Measurements from ENCODE around the gene RCSD1.
A peak's percentile ranks its signal among the peaks of the same experiment; 100 is the strongest.
"Not testable (repeated sequence)": the region's sequence is repeated elsewhere in the genome, so short reads cannot be mapped to it uniquely, and the experiment has no call there.

The RCSD1 gene

DNA sequence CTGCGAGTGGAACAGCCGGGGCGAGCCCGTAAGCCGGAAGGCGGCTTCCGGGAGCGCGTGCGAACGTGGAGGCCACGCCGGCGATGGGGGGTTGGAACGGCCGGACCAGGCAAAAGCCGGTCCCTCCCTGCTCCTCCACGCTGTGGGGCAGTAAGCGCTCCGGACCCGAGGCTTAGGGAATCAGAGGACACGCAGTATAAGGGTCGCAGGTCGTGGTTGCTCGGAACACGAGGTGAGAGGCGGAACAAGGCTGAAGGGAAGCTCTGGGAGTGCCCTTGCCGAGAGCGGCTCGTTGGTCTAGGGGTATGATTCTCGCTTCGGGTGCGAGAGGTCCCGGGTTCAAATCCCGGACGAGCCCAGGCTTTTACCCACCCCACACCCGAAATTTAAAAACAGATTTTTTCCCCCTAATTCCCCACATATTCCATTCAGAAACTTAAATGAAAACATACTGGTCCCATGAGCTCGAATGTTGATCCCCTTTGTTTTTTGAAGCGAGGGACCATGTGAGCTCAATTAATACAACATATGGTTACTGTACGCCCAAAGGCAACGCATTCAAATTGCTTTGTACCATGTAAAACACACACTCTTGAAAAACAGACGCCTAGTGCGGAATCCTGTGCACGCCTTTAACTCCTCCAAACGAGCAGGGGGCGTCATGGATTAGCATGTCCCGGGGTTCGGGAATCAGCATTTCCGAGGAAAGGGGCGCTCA is 84.6 kb downstream of the RCSD1 start:
- peak; percentile 82 for DNase-seq (ENCODE audit: low read depth)

DNA sequence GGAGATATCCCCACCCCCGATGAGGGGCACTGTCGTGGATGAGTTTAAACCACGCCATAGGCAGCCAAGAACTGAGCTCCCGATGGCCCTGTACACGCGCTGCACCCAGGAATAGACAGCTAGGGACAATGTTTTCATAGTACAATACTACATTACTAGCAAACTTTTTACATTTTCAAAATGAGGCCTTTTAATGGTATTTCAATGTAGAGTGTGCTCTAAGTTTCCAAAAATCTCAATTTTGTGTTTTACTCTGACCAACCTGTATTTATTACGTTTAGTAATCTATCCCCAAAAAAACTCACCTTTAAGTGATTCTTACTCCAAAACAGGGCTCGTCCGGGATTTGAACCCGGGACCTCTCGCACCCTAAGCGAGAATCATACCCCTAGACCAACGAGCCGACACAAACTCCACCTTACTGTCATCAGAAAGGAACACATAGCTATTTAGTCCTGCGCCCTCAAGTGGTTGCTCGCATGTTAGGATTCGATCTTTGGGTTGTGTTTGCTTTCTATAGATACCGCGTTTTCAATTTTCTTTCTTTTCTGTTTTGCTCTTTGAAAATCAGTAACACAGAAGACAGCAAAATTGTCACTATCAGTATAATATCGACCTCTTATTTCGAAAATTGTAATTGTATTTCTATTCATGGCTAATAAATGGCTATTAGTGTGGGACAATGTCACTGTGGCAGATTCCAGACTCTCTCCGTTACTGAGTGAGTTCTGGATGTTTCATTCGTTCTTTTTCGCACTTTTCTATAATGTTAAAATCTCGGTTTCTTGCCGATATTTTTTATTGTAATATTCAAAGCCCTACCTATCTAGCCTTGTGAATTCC is 85.3 kb downstream of the RCSD1 start:
- DNase-seq (ENCODE audit: low read depth) = peak; percentile 79

DNA sequence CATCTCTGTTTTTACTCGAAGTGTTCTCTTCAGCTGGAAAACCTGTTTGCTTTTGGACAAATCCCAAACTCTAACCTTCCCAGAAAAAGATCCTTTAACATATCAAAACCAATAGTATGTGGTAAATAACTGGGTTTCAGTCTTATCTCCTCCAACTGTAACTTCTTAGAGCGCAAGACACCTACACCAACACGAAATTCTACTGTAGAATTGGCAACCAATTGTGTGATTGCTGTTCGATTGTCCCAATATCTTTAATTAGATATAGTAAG is 85.9 kb downstream of the RCSD1 start:
- DNase-seq (ENCODE audit: low read depth) = no peak

DNA sequence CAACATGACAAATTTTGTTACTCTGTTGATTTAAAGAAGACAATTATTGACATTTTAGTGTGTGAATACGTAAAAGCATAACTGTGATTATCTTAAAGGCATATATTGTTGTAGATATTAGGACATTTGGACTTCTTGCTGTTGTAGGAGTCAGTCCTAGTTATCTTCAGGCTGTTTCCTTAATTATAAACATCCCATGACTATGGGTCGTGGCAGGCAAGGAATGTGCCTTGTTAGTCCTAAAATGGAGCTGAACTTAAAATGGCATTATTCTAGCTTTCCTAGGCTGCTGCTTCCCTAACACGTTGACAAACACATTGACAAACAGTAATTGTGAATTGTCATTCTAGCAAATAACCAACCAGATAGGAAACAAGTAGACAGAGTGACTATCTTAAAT is 87.3 kb downstream of the RCSD1 start:
- peak; percentile 45 for DNase-seq (ENCODE audit: low read depth)

- no peak for DNase-seq (ENCODE audit: low read depth)
Measured at GRCh38 chr1:167718914-167719691, 89.1 kb downstream of the RCSD1 start.

- not testable (repeated sequence) for DNase-seq (ENCODE audit: low read depth)
Measured at GRCh38 chr1:167719715-167720421, 89.8 kb downstream of the RCSD1 start.

DNA sequence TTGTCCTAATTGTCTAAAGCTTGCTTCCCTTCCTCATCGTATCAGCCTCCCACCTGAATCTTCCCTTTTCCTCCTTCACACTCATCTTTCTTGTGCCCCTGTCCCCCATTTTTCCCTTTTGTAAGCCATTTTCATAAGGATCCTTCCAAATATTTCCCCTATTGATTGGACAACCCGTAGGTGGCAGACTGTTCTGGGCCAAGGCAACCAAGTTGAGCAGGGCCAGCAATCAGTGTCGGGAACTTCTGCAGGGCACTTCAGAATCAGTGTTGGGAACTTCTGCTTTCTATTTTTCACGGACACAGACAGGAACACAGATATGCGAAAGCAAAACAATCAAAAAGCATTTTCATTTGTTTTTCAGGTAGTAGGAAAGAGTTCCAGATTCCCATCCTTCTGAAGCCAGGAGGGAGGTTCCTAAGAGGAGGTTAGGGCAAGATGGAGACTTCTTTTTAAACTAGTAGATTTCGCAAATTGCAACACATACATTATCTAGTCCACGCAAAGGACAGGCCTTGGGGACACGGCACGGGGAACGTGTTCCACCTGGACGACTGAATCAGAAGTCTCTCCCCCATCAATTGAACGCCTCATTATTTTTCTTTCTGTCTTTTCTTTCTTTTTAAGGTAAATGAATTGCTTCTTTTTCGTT is 91.1 kb downstream of the RCSD1 start:
- peak; percentile 69 for DNase-seq (ENCODE audit: low read depth)

GRCh38 chr1:167721617-167722151 is 91.7 kb downstream of the RCSD1 start, which contains the start of gene MPZL1:
Gene MPZL1 (plus strand): TSS chr1:167721982. CDS start chr1:167722152, 170 bp downstream.
- peak; percentile 94 for DNase-seq (ENCODE audit: low read depth)

DNA sequence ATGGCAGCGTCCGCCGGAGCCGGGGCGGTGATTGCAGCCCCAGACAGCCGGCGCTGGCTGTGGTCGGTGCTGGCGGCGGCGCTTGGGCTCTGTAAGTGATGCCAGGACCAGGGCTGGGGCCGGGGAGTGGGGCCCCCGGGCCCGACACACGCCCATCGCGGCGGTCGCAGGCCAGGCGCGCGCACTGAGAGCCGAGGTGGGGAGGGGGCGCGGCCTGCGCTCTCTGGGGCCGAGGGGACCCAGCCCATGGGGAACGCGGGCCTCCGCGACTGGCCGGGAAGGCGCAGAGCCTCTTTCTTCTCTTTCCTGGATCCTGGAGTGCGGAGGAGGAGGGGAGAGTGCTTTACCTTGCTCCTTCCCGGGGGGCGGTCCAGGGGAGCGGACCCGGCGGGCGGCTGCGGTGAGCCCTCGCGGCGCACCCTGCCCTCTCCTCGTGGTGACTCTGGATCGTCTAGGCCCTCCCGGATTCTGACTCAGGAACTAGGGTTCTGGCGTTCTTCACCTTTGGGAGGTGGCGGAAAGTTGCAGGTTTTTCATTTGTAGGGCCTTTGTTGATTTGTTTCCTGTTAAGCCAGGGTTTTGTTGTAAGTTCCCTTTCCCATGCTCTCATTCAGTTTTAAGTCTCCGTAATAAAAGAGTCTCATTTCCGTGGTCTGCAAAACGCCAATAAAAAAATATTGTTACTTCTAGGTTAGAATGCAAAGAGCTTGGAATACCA is 92.3 kb downstream of the RCSD1 start:
- no peak for DNase-seq (ENCODE audit: low read depth)

- DNase-seq (ENCODE audit: low read depth) = no peak
Measured at GRCh38 chr1:167722870-167723251, 92.8 kb downstream of the RCSD1 start.

- no peak for DNase-seq (ENCODE audit: low read depth)
Measured at GRCh38 chr1:167723707-167724323, 93.8 kb downstream of the RCSD1 start.

DNA sequence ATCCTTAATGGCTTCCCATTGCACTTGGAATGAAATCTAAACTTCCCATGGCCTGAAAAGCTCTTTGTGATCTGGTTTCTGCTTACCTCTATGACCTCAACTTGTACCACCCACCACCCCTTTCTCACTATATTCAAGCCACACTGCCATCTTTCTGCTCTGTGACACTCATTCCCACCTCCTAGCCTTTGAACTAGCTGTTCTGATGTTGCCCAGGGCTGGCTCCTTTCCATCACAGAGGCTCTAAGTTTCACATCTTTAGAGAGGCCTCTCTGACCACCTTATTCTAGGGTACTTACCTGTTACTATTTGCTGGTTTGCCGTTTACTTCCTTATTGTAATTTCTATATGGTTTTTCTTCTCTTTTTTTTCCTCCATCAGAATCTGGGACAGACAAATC is 96.0 kb downstream of the RCSD1 start:
- DNase-seq (ENCODE audit: low read depth) = no peak

DNA sequence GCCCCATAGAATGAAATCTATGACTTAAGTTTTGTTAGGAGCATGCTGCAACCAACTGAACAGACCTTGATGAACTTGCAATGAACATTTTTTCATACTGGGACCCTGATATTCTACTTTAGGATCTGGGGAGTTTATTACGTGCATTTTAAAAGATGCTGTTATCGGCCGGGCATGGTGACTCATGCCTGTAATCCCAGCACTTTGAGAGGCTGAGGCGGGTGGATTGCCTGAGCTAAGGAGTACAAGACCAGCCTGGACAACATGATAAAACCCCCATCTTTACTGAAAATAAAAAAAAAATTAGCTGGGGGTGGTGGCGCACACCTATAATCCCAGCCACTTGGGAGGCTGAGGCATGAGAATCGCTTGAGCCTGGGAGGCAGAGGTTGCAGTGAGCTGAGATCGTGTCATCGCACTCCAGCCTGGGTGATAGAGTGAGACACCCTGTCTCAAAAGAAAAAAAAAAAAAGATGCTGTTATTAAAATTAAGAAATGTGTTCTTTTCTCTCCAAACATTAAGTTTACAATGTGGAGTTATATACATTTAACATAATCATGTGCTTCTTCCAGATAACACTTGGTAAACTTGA is 98.9 kb downstream of the RCSD1 start:
- DNase-seq (ENCODE audit: low read depth) = no peak

GRCh38 chr1:167734227-167734626 is 104.2 kb downstream of the RCSD1 start:
- no peak for DNase-seq (ENCODE audit: low read depth)

GRCh38 chr1:167734841-167735240 is 104.8 kb downstream of the RCSD1 start:
- DNase-seq (ENCODE audit: low read depth) = no peak

- no peak for DNase-seq (ENCODE audit: low read depth)
Measured at GRCh38 chr1:167737169-167737568, 107.1 kb downstream of the RCSD1 start.

- DNase-seq (ENCODE audit: low read depth) = no peak
Measured at GRCh38 chr1:167738158-167738557, 108.1 kb downstream of the RCSD1 start.

GRCh38 chr1:167739752-167740151 is 109.7 kb downstream of the RCSD1 start:
- DNase-seq (ENCODE audit: low read depth) = no peak

GRCh38 chr1:167741103-167741502 is 111.1 kb downstream of the RCSD1 start:
- DNase-seq (ENCODE audit: low read depth) = not testable (repeated sequence)
